AG04450 (cell line): ENCODE measurements around the gene EEPD1. TPM values are rescaled to one million over a fixed set of nuclear protein-coding genes. Genes with fewer than 3 reads are reported as not detected.

Experiments
- CTCF ChIA-PET: fragments of 300-600, 350-600 bp; formaldehyde crosslinking; extraction: SDS; loops from one replicate; lab custom pipeline; 2022; ENCODE audit warnings: antibody characterized with exemption, inconsistent platforms; lab: Charles Lee
- POLR2A ChIA-PET: fragments of 350-600 bp; formaldehyde crosslinking; extraction: SDS; loops from one replicate; lab custom pipeline; 2021; ENCODE audit warnings: antibody characterized with exemption, inconsistent platforms; lab: Yijun Ruan, JAX
- DNase-seq: peaks from one replicate; pipeline ENCODE4 v3.0.0-alpha.2; 2011; ENCODE audit warnings: low read depth, low spot score
- H3K27ac ChIP-seq: one replicate; pipeline ENCODE4 v1.5.1; 2012; ENCODE audit warnings: low read depth, low read length, control low read depth
- H3K27me3 ChIP-seq: one replicate; pipeline ENCODE4 v1.6.0; 2012; ENCODE audit warnings: low read length; ENCODE audit not compliant: control insufficient read depth, insufficient read depth
- H3K4me3 ChIP-seq: 2 replicates; pipeline ENCODE4 v1.5.1; 2011; ENCODE audit warnings: mild to moderate bottlenecking, low read depth, low read length, control low read depth
- H3K9me3 ChIP-seq: 2 replicates; pipeline ENCODE4 v1.5.1; 2012; ENCODE audit warnings: low read length; ENCODE audit not compliant: control insufficient read depth, insufficient read depth
- polyA plus RNA-seq: library from polyadenylated mRNA; depleted of rRNA; stranded (reverse); fragments of >200 nt; gene quantifications from 2 replicates; pipeline ENCODE4 v1.2.3, GENCODE V29; 2011
- TF ChIP-seq, protein P1 (sequence below): IDR thresholded peaks from 2 replicates; pipeline ENCODE4 v1.5.1; 2011; ENCODE audit warnings: low read depth, low read length, control low read depth, inconsistent platforms

Gene EEPD1
- polyA plus RNA-seq, 1 experiment = 21.1 TPM

DNA sequence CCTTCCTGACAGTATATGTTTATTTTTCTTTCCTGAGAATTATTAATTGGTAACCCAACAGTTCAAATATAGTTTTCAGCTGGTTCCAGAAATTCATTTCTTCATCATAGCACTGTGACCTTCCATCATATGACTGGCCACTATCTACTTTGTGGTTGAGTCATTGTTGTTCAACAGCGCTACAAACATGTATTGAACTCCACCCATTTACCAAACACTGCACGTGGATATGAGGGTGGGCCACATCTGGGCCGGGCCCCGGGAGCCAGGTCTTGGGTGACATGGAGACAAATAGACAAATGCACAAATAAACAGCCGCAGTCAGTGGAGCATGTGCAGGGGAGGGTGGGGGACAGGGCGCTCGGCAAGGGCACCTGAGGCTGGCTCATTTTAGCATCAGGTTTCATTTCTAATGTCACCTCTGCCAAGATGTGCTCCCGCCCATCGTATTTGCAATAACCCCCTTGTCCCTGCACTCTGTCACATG, 24.0 kb upstream of the EEPD1 start:
- TF ChIP-seq, protein P1, sequence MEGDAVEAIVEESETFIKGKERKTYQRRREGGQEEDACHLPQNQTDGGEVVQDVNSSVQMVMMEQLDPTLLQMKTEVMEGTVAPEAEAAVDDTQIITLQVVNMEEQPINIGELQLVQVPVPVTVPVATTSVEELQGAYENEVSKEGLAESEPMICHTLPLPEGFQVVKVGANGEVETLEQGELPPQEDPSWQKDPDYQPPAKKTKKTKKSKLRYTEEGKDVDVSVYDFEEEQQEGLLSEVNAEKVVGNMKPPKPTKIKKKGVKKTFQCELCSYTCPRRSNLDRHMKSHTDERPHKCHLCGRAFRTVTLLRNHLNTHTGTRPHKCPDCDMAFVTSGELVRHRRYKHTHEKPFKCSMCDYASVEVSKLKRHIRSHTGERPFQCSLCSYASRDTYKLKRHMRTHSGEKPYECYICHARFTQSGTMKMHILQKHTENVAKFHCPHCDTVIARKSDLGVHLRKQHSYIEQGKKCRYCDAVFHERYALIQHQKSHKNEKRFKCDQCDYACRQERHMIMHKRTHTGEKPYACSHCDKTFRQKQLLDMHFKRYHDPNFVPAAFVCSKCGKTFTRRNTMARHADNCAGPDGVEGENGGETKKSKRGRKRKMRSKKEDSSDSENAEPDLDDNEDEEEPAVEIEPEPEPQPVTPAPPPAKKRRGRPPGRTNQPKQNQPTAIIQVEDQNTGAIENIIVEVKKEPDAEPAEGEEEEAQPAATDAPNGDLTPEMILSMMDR = no peak
- Histone ChIP-seq H3K27ac (peak overlapping the region; percentile 55), H3K4me3 (no peak overlapping the region), H3K27me3 (peaks cover under 1% of the 10 kb centered on the region), H3K9me3 (no peaks in the 10 kb centered on the region)
- ChIA-PET CTCF (interaction anchor here (0.6 to 1.3 kb wide), 22 partner anchors 10 to 192 kb away, joined by 3 to 13 read pairs (median 4); no protein-coding TSS in a partner anchor), POLR2A (interaction anchor here (0.9 to 1.1 kb wide), 2 partner anchors 14 to 175 kb away, joined by 3 read pairs; no protein-coding TSS in a partner anchor)
- no peak for DNase-seq

DNA sequence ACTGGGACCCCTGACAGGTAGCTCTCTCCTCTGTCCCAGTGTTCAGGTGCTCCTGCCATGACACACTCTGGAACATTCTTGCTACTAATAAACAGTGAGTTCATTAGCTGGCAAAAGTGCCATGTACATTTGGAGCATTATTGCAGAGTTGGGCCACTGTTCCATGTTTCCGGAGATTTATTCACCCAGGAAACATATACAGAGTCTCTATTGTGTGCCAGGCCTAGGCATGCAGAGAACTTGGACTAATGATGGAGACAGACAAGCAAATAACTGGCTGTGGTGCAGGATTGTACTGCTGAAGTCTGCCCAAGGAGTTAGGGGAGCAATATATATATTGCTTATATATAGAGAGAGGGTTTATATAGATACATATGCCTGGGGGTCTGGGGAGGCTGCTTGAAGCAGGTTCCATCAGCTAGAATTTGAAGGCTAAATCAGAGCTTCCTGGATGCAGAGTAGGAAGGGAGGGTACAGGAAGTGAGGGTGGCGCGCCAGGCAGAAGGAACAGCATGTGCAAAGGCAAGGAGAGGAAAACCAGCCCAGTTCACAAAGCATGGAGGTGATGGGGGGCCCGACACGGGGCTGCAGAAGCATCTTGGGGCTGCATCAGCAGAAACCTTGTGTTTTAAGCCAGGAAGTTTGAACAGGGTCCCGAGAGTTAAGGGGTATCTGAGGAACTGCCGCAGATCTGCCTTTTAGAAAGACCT, 22.7 kb upstream of the EEPD1 start:
- peaks cover 6% of the 10 kb centered on the region for H3K27me3 ChIP-seq
- ChIA-PET POLR2A (no interaction called here), CTCF (interaction anchor here (1.0 kb wide), 1 partner anchor 189 kb away, joined by 3 read pairs; no protein-coding TSS in a partner anchor)
- H3K27ac ChIP-seq = no peak overlapping the region
- H3K9me3 ChIP-seq = no peaks in the 10 kb centered on the region
- DNase-seq = no peak
- TF ChIP-seq, protein P1 = no peak
- no peak overlapping the region for H3K4me3 ChIP-seq

DNA sequence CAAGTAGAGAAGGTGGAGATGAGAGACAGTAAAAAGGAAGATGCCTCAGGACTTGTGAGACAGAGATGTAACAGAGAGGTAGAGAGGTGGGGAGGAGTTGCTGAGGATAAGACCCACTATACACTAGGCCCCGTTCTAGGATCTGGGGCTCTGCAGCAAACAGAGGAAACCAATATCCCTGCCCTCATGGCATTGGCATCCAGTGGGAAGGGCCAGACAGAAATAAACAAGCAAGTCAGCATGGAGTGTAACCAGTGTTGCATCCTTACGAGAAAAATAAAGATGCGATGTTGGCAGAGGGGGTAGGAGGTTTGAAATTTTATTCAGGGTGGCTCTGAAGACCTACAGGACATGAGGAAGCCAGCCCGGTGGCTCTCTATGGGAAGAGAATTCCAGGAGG, 22.0 kb upstream of the EEPD1 start:
- no peak for DNase-seq
- no peaks in the 10 kb centered on the region for H3K9me3 ChIP-seq
- peaks cover 8% of the 10 kb centered on the region for H3K27me3 ChIP-seq
- no peak overlapping the region for H3K4me3 ChIP-seq
- ChIA-PET POLR2A (no interaction called here), CTCF (no interaction called here)
- no peak overlapping the region for H3K27ac ChIP-seq
- TF ChIP-seq, protein P1 = no peak

DNA sequence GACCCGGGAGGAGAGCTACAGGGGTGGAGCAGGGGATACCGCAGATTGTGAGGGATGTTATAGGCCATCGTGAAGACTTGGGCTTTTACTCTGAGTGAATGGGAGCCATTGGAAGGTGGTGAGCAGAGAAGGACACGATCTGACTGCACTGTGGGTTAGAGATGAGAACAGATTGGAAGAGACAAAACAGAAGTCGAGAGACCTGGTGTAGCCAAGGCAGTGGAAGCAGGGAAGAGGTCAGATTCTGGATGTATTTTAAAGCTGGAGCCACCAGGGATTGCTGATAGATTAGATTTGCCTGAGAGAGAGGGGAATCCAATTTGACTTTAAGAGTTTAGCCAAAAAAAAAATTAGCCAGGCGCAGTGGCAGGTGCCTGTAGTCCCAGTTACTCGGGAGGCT, 21.6 kb upstream of the EEPD1 start:
- ChIA-PET POLR2A (interaction anchor here (0.6 kb wide), 1 partner anchor 76 kb away, joined by 3 read pairs; no protein-coding TSS in a partner anchor), CTCF (no interaction called here)
- TF ChIP-seq, protein P1 = no peak
- no peaks in the 10 kb centered on the region for H3K9me3 ChIP-seq
- H3K4me3 ChIP-seq = no peak overlapping the region
- DNase-seq = no peak
- no peak overlapping the region for H3K27ac ChIP-seq
- peaks cover 8% of the 10 kb centered on the region for H3K27me3 ChIP-seq

DNA sequence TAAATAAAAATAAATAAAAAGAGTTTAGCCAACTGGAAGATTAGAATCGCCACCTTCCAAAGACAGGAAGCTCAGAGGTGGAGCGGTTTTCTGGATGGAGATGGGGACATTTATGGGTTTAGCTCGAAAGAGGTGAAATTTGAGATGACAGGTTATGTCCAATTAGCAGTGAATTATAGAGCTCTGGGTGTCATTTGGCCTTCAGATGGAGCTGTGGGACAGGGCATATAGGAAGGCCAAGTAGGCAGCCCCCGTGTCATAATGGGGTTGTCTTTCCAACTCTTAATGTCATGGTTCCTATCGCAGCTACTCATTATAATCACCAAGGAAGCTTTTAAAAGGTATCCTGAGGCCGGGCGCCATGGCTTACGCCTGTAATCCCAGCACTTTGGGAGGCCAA, 21.0 kb upstream of the EEPD1 start:
- Histone ChIP-seq H3K27ac (no peak overlapping the region), H3K9me3 (no peaks in the 10 kb centered on the region), H3K27me3 (peaks cover 8% of the 10 kb centered on the region), H3K4me3 (no peak overlapping the region)
- ChIA-PET POLR2A (interaction anchor here (0.6 kb wide), 1 partner anchor 76 kb away, joined by 3 read pairs; no protein-coding TSS in a partner anchor), CTCF (no interaction called here)
- TF ChIP-seq, protein P1 = no peak
- no peak for DNase-seq
